Stimulated activated memory B cell treated with anti-CD40 and anti-IgM and Interleukin-4, amounts not matched to agents 10 μg/mL and 1 μg/mL and 100 μg/mL, for 72 hours (primary cell): Measurements from ENCODE around the gene TTN.

Experiments used
- ATAC-seq: fragments of 150-1000 bp; cut with Tn5 transposase; 2 replicates; pipeline ENCODE4 v1.10.0; 2021
- H3K27ac Mint-ChIP-seq: one replicate; pipeline ENCODE4 v1.8.0; 2022; ENCODE audit warnings: mild to moderate bottlenecking, mixed read lengths
- H3K27me3 Mint-ChIP-seq: one replicate; pipeline ENCODE4 v1.8.0; 2022; ENCODE audit warnings: mixed read lengths
- H3K36me3 Mint-ChIP-seq: one replicate; pipeline ENCODE4 v1.8.0; 2022; ENCODE audit warnings: mixed read lengths
- H3K4me1 Mint-ChIP-seq: one replicate; pipeline ENCODE4 v1.8.0; 2022; ENCODE audit warnings: mixed read lengths
- H3K4me3 Mint-ChIP-seq: one replicate; pipeline ENCODE4 v1.8.0; 2022; ENCODE audit warnings: mild to moderate bottlenecking, moderate library complexity, mixed read lengths
- H3K9me3 Mint-ChIP-seq: one replicate; pipeline ENCODE4 v1.8.0; 2022; ENCODE audit warnings: mixed read lengths

TTN gene

GRCh38 chr2:178731300-178731699 is 75.9 kb downstream of the TTN start:
- Mint-ChIP-seq H3K4me1 (peaks cover 7% of the 10 kb centered on the region), H3K9me3 (no peaks in the 10 kb centered on the region), H3K36me3 (peaks cover 63% of the 10 kb centered on the region), H3K27ac (no peak overlapping the region), H3K27me3 (no peaks in the 10 kb centered on the region), H3K4me3 (no peak overlapping the region)
- no peak for ATAC-seq

DNA sequence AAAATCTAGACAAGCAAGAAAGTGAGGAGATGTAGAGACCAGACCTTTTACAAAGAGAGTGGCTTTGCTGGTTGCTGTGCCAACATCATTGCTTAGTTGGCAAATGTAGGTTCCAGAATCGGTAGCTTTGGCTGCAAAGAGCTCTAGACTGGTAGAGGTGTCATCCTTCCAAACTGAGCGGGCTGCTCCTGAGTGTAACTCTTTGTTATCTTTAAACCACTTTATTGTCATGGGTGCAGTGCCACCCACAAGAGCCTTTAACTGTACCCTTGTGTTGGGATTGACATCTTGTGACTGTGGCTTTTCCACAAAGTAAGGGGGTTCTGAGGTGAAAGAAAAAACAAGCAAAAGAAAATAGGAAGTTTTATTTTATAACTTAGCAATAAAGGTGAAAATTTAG is 77.2 kb downstream of the TTN start:
- Mint-ChIP-seq H3K27me3 (no peaks in the 10 kb centered on the region), H3K27ac (no peak overlapping the region), H3K4me1 (peaks cover 7% of the 10 kb centered on the region), H3K4me3 (no peak overlapping the region), H3K36me3 (peaks cover 62% of the 10 kb centered on the region), H3K9me3 (no peaks in the 10 kb centered on the region)
- ATAC-seq, result no peak

GRCh38 chr2:178723786-178724346 is 83.4 kb downstream of the TTN start:
- Mint-ChIP-seq H3K9me3 (no peaks in the 10 kb centered on the region), H3K27ac (no peak overlapping the region), H3K36me3 (peaks cover 65% of the 10 kb centered on the region), H3K27me3 (no peaks in the 10 kb centered on the region), H3K4me1 (peaks cover 7% of the 10 kb centered on the region), H3K4me3 (no peak overlapping the region)
- no peak for ATAC-seq

GRCh38 chr2:178722296-178722695 is 84.9 kb downstream of the TTN start:
- no peak for ATAC-seq
- peaks cover 72% of the 10 kb centered on the region for H3K36me3 Mint-ChIP-seq

DNA sequence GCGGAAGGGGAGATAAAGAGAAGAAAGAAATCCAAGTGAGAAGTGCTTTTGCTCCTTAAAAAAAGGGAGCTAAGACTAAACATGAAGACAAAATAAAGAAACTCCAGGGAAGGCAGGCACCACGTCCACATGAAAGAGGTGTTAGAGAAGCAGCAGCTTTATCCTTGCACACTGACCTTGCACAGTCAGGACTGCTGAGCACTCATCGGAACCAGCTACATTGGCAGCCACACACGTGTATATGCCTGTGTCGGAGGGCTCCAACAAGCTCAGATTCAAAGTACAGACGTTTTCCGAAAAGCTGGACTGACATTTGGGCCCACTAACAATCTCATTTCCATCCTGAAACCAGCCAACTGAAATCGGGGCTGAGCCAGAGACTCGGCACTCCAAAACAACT is 88.2 kb downstream of the TTN start:
- peaks cover 63% of the 10 kb centered on the region for H3K36me3 Mint-ChIP-seq
- ATAC-seq, result no peak
- no peak overlapping the region for H3K4me3 Mint-ChIP-seq

More at GRCh38 chr2:178722296-178722695, 84.9 kb downstream of the TTN start:
- Mint-ChIP-seq H3K4me3 (no peak overlapping the region), H3K4me1 (peaks cover 7% of the 10 kb centered on the region), H3K9me3 (no peaks in the 10 kb centered on the region), H3K27me3 (no peaks in the 10 kb centered on the region), H3K27ac (no peak overlapping the region)

GRCh38 chr2:178718283-178718682 is 88.9 kb downstream of the TTN start:
- no peaks in the 10 kb centered on the region for H3K27me3 Mint-ChIP-seq
- no peaks in the 10 kb centered on the region for H3K9me3 Mint-ChIP-seq
- H3K27ac Mint-ChIP-seq, result no peak overlapping the region
- no peak for ATAC-seq
- peaks cover 64% of the 10 kb centered on the region for H3K36me3 Mint-ChIP-seq
- no peak overlapping the region for H3K4me3 Mint-ChIP-seq
- H3K4me1 Mint-ChIP-seq, result no peaks in the 10 kb centered on the region

More for the DNA sequence above, 88.2 kb downstream of the TTN start:
- Mint-ChIP-seq H3K27ac (no peak overlapping the region), H3K27me3 (no peaks in the 10 kb centered on the region), H3K4me1 (no peaks in the 10 kb centered on the region), H3K9me3 (no peaks in the 10 kb centered on the region)

GRCh38 chr2:178716394-178716793 is 90.8 kb downstream of the TTN start:
- Mint-ChIP-seq H3K9me3 (no peaks in the 10 kb centered on the region), H3K27ac (no peak overlapping the region), H3K27me3 (no peaks in the 10 kb centered on the region), H3K4me3 (no peak overlapping the region), H3K36me3 (peaks cover 59% of the 10 kb centered on the region), H3K4me1 (no peaks in the 10 kb centered on the region)
- no peak for ATAC-seq

DNA sequence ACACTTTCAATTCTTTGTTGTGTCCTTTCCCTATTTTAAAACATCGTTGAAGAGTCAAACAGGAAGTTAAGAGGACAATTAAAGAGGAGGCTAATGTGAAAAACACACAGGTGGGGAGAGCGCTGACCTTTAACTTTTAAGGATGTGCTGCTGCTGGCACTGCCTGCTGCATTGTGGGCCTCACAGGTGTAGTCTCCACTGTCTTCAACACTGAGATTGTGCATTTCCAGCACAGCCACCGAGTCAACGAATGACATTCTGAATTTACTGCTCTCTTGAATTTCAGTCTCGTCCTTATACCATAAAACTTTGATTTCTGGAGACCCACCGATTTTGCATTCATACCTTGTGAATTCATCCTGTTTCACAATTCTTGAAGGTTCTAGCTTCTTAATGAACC is 91.9 kb downstream of the TTN start:
- Mint-ChIP-seq H3K27ac (no peak overlapping the region), H3K36me3 (peaks cover 62% of the 10 kb centered on the region), H3K27me3 (no peaks in the 10 kb centered on the region), H3K4me3 (no peak overlapping the region), H3K4me1 (no peaks in the 10 kb centered on the region), H3K9me3 (no peaks in the 10 kb centered on the region)
- no peak for ATAC-seq

DNA sequence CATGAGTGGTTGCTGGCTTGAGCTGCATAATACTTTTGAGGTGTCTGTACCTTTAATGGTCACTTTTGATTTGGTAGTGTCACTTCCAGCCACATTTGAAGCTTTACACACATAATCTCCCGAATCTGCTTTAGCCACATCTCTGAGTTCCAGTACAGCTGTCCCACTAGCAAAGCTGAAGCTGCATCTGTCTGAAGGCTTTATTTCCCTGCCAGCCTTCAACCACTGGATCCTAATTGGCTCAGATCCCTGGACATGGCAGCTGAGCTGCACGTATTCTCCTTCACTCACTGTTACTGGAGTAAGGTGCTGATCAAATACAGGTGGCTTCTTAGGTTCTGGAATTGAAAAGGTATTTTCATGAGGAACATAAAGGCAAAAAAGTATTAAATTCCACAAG is 99.7 kb downstream of the TTN start:
- H3K9me3 Mint-ChIP-seq, result no peaks in the 10 kb centered on the region
- no peak for ATAC-seq
- H3K4me3 Mint-ChIP-seq, result no peak overlapping the region
- H3K4me1 Mint-ChIP-seq, result no peaks in the 10 kb centered on the region
- H3K27ac Mint-ChIP-seq, result no peak overlapping the region
- H3K36me3 Mint-ChIP-seq, result peaks cover 39% of the 10 kb centered on the region
- no peaks in the 10 kb centered on the region for H3K27me3 Mint-ChIP-seq

GRCh38 chr2:178704876-178705275 is 102.3 kb downstream of the TTN start:
- Mint-ChIP-seq H3K4me3 (no peak overlapping the region), H3K9me3 (no peaks in the 10 kb centered on the region), H3K36me3 (peaks cover 35% of the 10 kb centered on the region), H3K4me1 (peaks cover 6% of the 10 kb centered on the region), H3K27me3 (no peaks in the 10 kb centered on the region), H3K27ac (no peak overlapping the region)
- ATAC-seq, result no peak

DNA sequence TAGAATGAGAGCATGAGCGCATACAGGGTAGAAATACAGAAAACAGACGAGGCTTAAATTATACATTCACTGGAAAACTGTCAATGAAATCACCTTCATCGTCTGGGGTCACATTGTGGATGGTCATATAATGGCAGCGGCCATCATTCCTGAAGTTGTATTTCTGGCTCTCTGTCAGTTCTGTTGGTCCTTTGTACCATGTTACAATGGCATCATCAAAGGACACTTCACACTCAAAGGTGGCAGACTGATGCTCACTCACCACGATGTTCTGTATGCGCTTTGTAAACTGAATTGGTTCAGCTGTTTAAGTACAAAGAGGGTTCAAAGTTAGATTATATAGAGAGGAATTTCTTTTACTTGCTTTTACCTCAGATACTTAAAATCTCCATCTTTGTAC is 104.9 kb downstream of the TTN start:
- no peak overlapping the region for H3K4me3 Mint-ChIP-seq
- H3K4me1 Mint-ChIP-seq, result peaks cover 6% of the 10 kb centered on the region
- peaks cover 39% of the 10 kb centered on the region for H3K36me3 Mint-ChIP-seq
- H3K27me3 Mint-ChIP-seq, result no peaks in the 10 kb centered on the region
- no peaks in the 10 kb centered on the region for H3K9me3 Mint-ChIP-seq
- ATAC-seq, result no peak
- no peak overlapping the region for H3K27ac Mint-ChIP-seq

DNA sequence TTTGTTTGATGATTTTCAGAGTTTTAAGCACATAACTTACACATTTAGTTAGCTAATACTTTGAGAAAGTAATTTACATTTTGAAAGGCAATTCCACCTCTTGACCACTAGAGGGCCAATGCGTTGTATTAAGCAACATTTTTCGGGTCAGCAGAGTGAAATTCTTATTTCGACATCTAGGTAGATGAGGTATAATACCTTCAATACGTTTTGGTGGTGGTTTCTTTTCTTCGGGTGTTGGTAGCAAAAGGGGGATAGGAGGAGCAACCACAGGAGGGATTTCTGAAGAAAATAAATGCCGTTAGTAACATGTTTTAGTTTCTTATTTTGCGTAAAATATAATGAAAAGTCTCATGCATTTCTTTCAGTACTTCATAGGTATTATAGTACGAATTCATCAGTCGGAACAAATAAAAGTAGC is 106.3 kb downstream of the TTN start:
- ATAC-seq, result no peak
- Mint-ChIP-seq H3K36me3 (peaks cover 30% of the 10 kb centered on the region), H3K27ac (no peak overlapping the region), H3K9me3 (no peaks in the 10 kb centered on the region), H3K4me3 (no peak overlapping the region), H3K4me1 (peaks cover 6% of the 10 kb centered on the region), H3K27me3 (no peaks in the 10 kb centered on the region)

DNA sequence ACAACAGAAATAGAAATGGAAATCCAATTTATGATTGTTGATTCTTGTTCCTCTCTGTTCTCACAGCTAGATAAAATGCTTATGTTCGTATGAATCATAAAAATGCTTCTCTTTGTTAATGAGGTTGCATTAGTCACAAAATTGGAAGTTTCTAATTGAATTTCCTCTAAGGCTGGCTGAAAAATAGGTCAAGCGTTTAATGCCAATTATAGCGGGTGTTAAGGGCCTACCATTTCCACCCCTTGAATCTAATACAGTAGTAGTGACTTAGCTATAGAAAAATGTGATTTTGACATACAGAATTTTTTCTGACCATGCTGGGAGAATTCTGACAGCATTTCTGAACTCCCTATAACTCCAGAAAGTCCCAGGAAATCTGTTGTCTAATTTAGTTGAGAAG is 107.1 kb downstream of the TTN start:
- Mint-ChIP-seq H3K27ac (no peak overlapping the region), H3K36me3 (peaks cover 34% of the 10 kb centered on the region), H3K4me3 (no peak overlapping the region), H3K9me3 (no peaks in the 10 kb centered on the region), H3K27me3 (no peaks in the 10 kb centered on the region), H3K4me1 (peaks cover 6% of the 10 kb centered on the region)
- no peak for ATAC-seq

- H3K4me3 Mint-ChIP-seq, result no peak overlapping the region
Observed at GRCh38 chr2:178692845-178693244, 114.4 kb downstream of the TTN start.

DNA sequence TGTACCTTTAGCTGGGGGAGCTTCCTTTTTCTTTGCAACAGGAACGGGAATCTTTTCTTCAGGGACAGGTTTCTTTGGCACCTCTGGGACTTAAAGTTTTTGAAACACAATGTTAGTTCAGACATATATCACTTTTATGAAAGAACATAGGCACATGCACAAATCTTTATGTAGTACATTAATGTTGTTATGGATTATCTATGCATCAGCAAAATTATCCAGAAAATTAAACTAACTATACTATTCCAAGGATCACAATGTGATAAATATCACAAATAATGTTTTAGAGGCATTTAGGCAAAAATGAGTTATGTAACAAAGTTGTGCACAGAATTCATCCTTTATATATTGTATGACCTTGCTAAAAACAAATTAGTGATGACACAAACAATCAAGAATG is 117.4 kb downstream of the TTN start:
- no peak for ATAC-seq
- H3K36me3 Mint-ChIP-seq, result peaks cover 43% of the 10 kb centered on the region
- no peak overlapping the region for H3K4me3 Mint-ChIP-seq
- H3K4me1 Mint-ChIP-seq, result no peaks in the 10 kb centered on the region
- no peaks in the 10 kb centered on the region for H3K9me3 Mint-ChIP-seq
- no peak overlapping the region for H3K27ac Mint-ChIP-seq
- H3K27me3 Mint-ChIP-seq, result no peaks in the 10 kb centered on the region

More at GRCh38 chr2:178692845-178693244, 114.4 kb downstream of the TTN start:
- Mint-ChIP-seq H3K9me3 (no peaks in the 10 kb centered on the region), H3K36me3 (peaks cover 42% of the 10 kb centered on the region), H3K4me1 (no peaks in the 10 kb centered on the region), H3K27me3 (no peaks in the 10 kb centered on the region), H3K27ac (no peak overlapping the region)
- ATAC-seq, result no peak

- no peak overlapping the region for H3K27ac Mint-ChIP-seq
- no peaks in the 10 kb centered on the region for H3K27me3 Mint-ChIP-seq
- H3K36me3 Mint-ChIP-seq, result peaks cover 56% of the 10 kb centered on the region
- H3K9me3 Mint-ChIP-seq, result no peaks in the 10 kb centered on the region
- no peaks in the 10 kb centered on the region for H3K4me1 Mint-ChIP-seq
- ATAC-seq, result no peak
- H3K4me3 Mint-ChIP-seq, result no peak overlapping the region
Observed at GRCh38 chr2:178683877-178684276, 123.3 kb downstream of the TTN start.

DNA sequence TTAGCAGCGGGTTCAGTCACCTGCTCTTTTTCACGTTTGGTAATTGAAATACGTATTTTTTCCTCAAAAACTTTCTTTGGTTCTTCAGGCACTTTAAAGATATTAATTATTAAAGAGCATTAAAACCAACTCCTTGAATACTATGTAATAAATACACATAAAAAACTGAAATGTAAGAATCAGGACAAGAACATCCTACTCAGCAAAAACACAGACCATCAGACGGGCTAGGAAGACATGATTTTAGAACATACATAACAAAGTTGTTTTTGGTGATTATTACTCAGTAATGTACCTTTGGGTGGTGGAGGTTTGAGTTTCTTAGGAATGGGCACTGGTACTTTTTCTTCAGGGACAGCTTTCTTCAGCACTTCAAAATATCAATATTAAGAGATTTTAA is 126.1 kb downstream of the TTN start:
- no peak overlapping the region for H3K27ac Mint-ChIP-seq
- no peak overlapping the region for H3K4me3 Mint-ChIP-seq
- H3K9me3 Mint-ChIP-seq, result no peaks in the 10 kb centered on the region
- ATAC-seq, result no peak
- H3K36me3 Mint-ChIP-seq, result peaks cover 60% of the 10 kb centered on the region
- no peaks in the 10 kb centered on the region for H3K4me1 Mint-ChIP-seq
- H3K27me3 Mint-ChIP-seq, result no peaks in the 10 kb centered on the region
